Glutamatergic neuron (in vitro differentiated cells): ENCODE results near the gene ADGRG3. TPM values are rescaled to one million over a fixed set of nuclear protein-coding genes. Genes with fewer than 3 reads are reported as not detected.

Source experiments
- DNase-seq: peaks from one replicate; pipeline ENCODE4 v3.0.0; 2022
- H3K27ac Mint-ChIP-seq: one replicate; pipeline ENCODE4 v1.8.0; 2020; ENCODE audit warnings: mild to moderate bottlenecking, mixed read lengths, inconsistent platforms; ENCODE audit not compliant: unreplicated experiment
- H3K27me3 Mint-ChIP-seq: one replicate; pipeline ENCODE4 v1.8.0; 2020; ENCODE audit warnings: mild to moderate bottlenecking, moderate library complexity, mixed read lengths, inconsistent platforms; ENCODE audit not compliant: unreplicated experiment
- H3K36me3 Mint-ChIP-seq: one replicate; pipeline ENCODE4 v1.8.0; 2020; ENCODE audit warnings: mild to moderate bottlenecking, mixed read lengths, inconsistent platforms; ENCODE audit not compliant: unreplicated experiment
- H3K4me1 Mint-ChIP-seq: one replicate; pipeline ENCODE4 v1.8.0; 2020; ENCODE audit warnings: mild to moderate bottlenecking, low read depth, mixed read lengths, inconsistent platforms; ENCODE audit not compliant: unreplicated experiment
- H3K4me3 Mint-ChIP-seq: one replicate; pipeline ENCODE4 v1.8.0; 2020; ENCODE audit warnings: mild to moderate bottlenecking, mixed read lengths, inconsistent platforms; ENCODE audit not compliant: unreplicated experiment
- H3K9me3 Mint-ChIP-seq: one replicate; pipeline ENCODE4 v1.8.0; 2020; ENCODE audit warnings: mild to moderate bottlenecking, moderate library complexity, mixed read lengths, inconsistent platforms; ENCODE audit not compliant: unreplicated experiment
- CTCF ChIP-seq: fragments of 200-600 bp; sonication (generic); IDR thresholded peaks from one replicate; pipeline ENCODE4 v1.5.0; 2021; ENCODE audit not compliant: partially characterized antibody, unreplicated experiment
- total RNA-seq: library from RNA; stranded (reverse); fragmentation: NEBNext Ultra II Directional; extraction: Animal tissue kit (Norgen Biotek cat#: 25700); gene quantifications from one replicate; pipeline ENCODE4 v1.2.1, GENCODE V29; 2021; ENCODE audit not compliant: unreplicated experiment

Gene ADGRG3
- total RNA-seq, 1 donor from 2014 or later = not detected

GRCh38 chr16:57643910-57644309 is 24.2 kb upstream of the ADGRG3 start:
- TF ChIP-seq CTCF = no peak
- no peak for DNase-seq
- H3K4me3 Mint-ChIP-seq = no peak overlapping the region
- H3K36me3 Mint-ChIP-seq = no peaks in the 10 kb centered on the region
- peaks cover 18% of the 10 kb centered on the region for H3K9me3 Mint-ChIP-seq
- no peak overlapping the region for H3K27ac Mint-ChIP-seq
- peaks cover 6% of the 10 kb centered on the region for H3K27me3 Mint-ChIP-seq
- peaks cover 22% of the 10 kb centered on the region for H3K4me1 Mint-ChIP-seq

GRCh38 chr16:57644383-57645014 is 23.6 kb upstream of the ADGRG3 start:
- H3K27ac Mint-ChIP-seq = no peak overlapping the region
- no peak overlapping the region for H3K4me3 Mint-ChIP-seq
- peaks cover 18% of the 10 kb centered on the region for H3K9me3 Mint-ChIP-seq
- no peaks in the 10 kb centered on the region for H3K36me3 Mint-ChIP-seq
- peaks cover 19% of the 10 kb centered on the region for H3K4me1 Mint-ChIP-seq
- no peak for TF ChIP-seq CTCF
- no peak for DNase-seq
- peaks cover 5% of the 10 kb centered on the region for H3K27me3 Mint-ChIP-seq

GRCh38 chr16:57645169-57645568 is 22.9 kb upstream of the ADGRG3 start:
- no peak for DNase-seq
- H3K4me3 Mint-ChIP-seq = no peak overlapping the region
- H3K27ac Mint-ChIP-seq = no peak overlapping the region
- no peaks in the 10 kb centered on the region for H3K36me3 Mint-ChIP-seq
- H3K9me3 Mint-ChIP-seq = peaks cover 17% of the 10 kb centered on the region
- TF ChIP-seq CTCF = no peak
- H3K27me3 Mint-ChIP-seq = peaks cover 4% of the 10 kb centered on the region
- peaks cover 17% of the 10 kb centered on the region for H3K4me1 Mint-ChIP-seq

- DNase-seq = no peak
- Mint-ChIP-seq H3K27me3 (peaks cover 3% of the 10 kb centered on the region), H3K4me3 (no peak overlapping the region), H3K27ac (no peak overlapping the region), H3K36me3 (no peaks in the 10 kb centered on the region), H3K9me3 (peaks cover 12% of the 10 kb centered on the region), H3K4me1 (peaks cover 11% of the 10 kb centered on the region)
- no peak for TF ChIP-seq CTCF
Observed at GRCh38 chr16:57645691-57646387, 22.3 kb upstream of the ADGRG3 start.

GRCh38 chr16:57646388-57647039 is 21.6 kb upstream of the ADGRG3 start:
- Mint-ChIP-seq H3K4me3 (no peak overlapping the region), H3K27me3 (peaks cover 3% of the 10 kb centered on the region), H3K36me3 (no peaks in the 10 kb centered on the region), H3K4me1 (peaks cover 11% of the 10 kb centered on the region), H3K9me3 (peaks cover 12% of the 10 kb centered on the region), H3K27ac (no peak overlapping the region)
- no peak for DNase-seq
- no peak for TF ChIP-seq CTCF
